Measurements from ENCODE around the gene COG6.

COG6 gene

DNA sequence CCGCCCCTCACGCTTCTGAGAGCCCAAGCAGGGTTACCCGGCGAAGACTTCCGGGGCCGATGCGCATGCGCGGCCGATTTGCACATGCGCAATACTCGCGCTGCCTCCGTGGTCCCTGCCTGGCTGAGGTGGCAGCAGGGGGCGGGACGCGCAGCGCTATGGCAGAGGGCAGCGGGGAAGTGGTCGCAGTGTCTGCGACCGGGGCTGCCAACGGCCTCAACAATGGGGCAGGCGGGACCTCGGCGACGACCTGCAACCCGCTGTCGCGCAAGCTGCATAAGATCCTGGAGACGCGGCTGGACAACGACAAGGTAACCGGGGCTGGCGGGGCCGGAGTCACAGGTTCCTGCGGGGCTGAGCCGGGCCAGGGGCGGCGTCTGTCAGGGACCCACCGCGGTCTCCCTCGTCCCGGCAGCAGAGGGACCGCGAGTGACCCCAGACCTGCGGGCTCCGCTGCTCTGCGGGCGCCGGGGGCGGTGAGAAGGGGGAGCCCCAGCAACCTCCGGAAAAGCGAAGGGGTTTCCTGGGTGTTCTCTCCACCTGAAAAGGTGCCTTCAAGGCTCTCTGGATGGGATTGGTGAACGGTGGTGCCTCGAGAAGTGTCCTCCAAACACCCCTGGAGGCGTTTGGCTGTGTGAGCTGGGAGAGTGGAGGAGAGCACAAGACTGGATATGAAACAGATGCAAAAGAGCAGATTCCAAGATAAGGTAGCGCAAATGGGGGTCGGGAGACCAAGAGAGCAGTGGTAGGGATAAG lies at the start of gene COG6:
Gene COG6 (plus strand): TSS at position 94 of the 756 bp plus-strand sequence. CDS start 65 bp downstream, at position 159.
- DNase-seq: peak; percentile 88

GRCh38 chr13:39605677-39606320 lies 49.7 kb upstream of the COG6 start:
- peak; percentile 6 for DNase-seq

DNA sequence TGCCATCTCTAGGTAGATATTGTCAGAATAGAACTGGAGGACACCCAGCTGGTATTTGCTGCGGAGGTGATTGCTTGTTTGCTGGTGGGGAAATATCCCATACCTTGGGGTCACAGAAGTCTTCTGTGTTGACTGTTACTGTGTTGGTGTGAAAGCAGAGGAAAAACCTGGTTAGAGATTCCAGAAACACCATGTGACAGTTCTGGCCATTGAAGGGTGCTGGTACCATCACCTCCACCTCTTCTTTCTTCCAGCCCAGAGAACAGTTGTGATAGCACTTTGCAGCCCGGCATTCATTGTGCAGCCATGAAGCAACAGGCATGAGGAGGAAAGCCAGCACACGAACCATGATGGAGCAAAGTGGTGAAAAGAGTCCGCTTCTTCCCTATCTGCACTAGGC lies 47.6 kb upstream of the COG6 start:
- DNase-seq: no peak

DNA sequence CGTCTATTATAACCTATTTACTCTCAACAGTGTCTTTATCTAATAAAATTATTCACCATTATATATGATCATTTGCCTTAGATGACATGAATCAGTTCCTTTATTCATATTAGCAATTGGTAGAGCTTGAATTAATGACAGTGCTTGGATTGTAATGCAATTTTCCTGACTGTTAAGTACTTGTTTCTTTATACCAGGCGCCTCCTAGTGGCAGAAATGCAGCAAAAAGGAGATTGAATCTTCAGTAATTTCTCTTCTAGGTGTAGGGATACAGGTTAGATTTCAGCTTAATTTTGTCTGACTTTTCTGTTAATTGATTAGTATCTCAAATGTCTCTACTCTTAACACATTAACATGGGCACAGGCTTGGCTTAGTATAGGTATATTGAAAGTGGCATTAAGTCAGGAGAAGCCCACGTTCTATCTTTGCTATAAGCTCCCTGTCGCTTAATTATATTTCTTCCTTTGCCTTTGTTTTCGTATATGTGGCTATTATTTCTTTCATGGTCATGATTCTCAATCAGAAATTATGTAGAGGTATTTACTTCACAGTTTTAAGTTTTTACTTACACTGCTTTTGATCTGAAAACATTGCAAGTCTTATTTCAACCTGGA lies 43.3 kb upstream of the COG6 start:
- peak; percentile 86 for DNase-seq

GRCh38 chr13:39616087-39616694 lies 39.3 kb upstream of the COG6 start:
- DNase-seq: peak; percentile 81

- no peak for DNase-seq
Observed at GRCh38 chr13:39618561-39618960, 36.9 kb upstream of the COG6 start.

GRCh38 chr13:39623466-39623865 lies 32.0 kb upstream of the COG6 start:
- DNase-seq: no peak

DNA sequence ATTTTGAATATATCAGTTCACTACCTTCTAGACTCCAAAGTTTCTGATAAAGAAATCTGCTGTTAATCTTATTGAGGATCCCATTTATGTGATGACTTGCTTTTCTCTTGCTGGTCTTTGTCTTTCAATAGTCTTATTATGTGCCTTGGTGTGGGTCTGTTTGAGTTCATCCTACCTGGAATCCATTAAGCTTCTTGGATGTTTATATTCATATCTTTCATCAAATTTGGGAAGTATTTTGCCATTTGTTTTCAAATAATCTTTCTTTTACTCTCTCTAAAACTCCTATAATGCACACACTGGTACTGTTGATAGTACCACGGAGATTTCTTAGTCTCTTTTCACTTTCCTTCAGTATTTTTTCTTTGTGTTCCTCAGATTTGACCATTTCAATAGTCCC lies 24.2 kb upstream of the COG6 start:
- no peak for DNase-seq

GRCh38 chr13:39632994-39633393 lies 22.5 kb upstream of the COG6 start:
- DNase-seq: no peak

DNA sequence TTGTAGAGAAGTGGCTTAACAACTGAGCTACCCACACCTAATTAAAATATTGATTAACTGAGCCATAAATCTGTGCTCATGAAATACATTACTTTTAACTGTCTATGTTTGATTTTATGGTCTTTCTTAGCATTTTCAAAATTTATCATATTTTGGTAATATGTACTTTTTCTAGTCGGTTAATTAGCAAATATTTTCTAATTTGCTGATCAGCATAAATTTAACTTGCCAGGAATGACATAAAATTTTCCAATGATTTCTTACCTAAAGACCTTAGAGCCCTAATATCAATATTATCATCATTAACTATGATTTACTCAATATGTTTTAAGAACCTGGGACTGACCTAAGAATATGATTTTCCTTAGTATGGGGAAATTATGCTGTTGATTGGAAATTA lies 19.9 kb upstream of the COG6 start:
- DNase-seq: no peak

DNA sequence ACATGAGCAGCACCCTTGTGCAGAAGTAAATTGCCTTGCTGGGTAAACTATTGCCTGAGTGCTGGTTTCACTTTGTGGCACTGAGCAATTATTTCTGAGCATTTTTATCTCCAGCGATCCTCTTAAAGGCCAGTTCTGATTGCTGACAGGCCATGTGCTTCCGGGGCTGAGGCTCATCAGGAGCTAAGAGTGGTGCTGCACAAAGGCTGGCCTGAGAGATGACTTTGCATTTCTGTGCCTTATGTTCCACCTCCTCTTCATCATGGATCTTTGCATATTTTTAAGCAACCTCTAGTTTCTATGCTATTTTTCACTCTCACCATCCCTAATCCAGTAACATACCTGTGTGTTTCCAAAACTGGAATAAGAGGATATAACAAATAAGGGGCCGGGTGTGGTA lies 17.6 kb upstream of the COG6 start:
- no peak for DNase-seq

- no peak for DNase-seq
Observed at GRCh38 chr13:39641645-39642044, 13.8 kb upstream of the COG6 start.

DNA sequence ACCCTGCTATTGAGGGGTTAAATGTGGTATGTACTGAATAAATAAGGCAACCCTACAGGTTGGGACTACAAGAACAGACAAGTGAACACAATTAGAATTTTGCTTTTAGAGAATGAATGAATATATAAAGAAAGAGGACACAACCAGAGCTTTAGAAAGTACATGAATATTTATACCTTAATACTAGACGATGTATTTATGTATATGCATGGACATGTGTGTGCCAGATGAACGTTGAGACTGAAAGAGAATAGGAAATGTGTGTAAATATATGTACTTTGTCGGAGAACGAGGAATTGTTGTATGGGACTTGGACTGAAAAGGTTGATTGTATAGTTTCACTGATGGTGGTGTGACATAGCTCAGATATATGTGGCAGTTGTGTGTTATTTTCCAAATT lies 9.3 kb upstream of the COG6 start:
- DNase-seq: no peak

GRCh38 chr13:39655041-39655568 lies 357 bp upstream of the COG6 start:
- DNase-seq: peak; percentile 35

DNA sequence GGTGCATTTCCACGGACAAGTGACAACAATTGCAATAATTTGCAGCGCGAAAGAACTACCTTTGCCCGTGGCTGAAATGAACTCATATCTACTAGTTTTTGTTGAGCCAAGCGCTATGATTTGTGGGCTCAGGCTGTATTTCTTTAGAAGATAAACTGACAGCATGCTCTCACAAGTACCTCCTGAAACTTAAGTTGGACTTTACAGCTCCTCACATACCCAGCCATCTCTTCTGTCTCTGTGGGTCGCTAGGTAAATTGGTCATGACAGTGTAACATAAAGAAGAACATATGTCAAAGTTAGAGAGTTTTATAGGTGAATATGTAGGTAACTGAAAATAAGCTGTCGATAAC lies 839 bp downstream of the COG6 start:
- no peak for DNase-seq

GRCh38 chr13:39663508-39663907 lies 8.0 kb downstream of the COG6 start:
- DNase-seq: no peak

DNA sequence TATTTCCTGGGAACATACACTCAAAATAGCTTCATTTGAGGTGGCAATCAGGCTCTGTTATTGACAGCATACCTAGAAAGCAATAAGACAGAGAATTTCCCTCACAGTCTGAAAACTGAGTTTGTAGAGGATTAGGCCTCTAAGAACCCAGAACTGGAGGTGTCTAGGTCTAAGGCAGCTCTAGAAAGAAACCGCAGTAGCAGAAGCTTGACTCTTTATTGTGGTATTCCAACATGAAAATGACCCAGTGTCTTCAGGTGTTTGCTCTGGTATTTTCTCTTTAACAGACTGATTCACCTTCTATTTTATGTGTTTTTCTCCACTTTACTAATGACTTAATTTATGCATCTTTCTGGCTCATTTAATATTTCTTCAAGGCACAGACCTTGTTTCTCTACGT lies 8.5 kb downstream of the COG6 start:
- no peak for DNase-seq

DNA sequence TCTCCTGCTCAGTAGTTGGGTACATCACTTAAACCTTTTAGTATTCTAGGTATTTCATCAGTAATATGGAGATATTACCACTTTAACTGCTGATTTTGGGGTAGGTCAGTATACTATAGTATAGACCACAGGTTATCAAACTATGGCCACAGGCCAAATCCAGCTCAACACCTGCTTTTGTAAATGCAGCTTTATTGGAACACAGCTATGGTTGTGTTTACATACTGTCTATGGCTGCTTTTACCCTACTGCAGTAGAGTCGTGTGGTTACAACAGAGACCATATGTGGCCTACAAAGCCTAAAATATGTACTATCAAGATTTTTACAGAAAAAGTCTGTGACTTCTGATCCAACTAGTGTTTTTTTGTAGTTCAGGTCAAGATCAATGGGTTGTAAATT lies 10.3 kb downstream of the COG6 start:
- DNase-seq: peak; percentile 9

DNA sequence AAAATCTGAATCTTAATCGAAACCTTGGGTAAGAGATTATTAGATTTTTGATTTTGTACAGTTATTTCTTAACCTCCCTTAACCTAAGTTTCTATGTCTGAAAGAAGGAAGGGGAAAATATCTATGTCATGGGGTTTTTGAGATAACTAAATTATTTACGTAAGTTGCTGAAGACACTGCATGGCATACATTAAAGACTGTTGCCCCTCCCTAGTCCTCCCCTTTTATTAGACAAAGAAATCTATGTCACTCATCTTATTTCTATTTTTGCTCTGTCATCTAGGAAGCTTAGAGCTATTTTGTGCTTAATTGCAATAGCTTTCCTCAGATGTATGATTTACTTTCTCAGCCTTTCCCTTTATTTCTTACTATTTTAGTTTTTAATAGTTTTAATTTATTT lies 15.0 kb downstream of the COG6 start:
- DNase-seq: no peak

- no peak for DNase-seq
Observed at GRCh38 chr13:39672378-39673132, 17.1 kb downstream of the COG6 start.

DNA sequence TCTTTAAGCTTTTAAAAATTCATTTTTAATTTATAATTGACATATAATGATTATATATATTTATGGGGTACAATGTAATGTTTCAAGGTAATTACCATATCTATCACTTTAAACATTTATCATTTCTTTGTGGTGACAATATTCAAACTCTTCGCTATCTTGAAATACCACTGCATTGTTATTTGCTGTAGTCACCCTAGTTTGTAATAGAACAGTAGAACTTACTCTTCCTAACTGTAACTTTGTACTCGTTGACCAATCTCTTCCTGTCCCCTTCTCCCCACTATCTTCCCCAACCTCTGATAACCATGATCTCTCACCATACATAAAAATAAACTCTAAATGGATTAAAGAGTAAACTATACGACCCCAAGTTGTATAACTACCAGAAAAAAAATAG lies 20.4 kb downstream of the COG6 start:
- no peak for DNase-seq

GRCh38 chr13:39676315-39676876 lies 20.9 kb downstream of the COG6 start:
- DNase-seq: peak; percentile 75

DNA sequence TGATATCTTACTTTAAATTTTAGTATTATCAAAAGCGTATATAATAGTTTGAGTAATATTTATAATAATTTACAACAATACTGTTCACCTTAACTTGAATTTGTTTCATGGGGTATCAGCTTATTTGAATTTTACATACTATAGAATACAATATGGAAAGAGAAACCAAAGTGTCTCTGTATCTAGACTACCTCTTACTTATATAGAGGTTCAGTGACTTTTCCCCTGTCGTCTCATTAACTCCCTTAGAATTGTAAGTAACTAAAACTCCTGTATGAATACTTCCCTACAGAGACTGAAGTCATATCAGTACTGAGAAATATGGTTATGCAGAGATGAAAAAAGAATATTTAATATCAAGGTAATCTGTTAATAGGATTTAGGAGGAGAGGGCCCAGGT lies 26.8 kb downstream of the COG6 start:
- DNase-seq: no peak
